Thoracic aorta (tissue), 2 donors: Measurements from ENCODE around the gene SLC25A26. TPM values are rescaled to one million over a fixed set of nuclear protein-coding genes. Genes with fewer than 3 reads are reported as not detected.
"Not testable (repeated sequence)": the region's sequence is repeated elsewhere in the genome, so short reads cannot be mapped to it uniquely, and the experiment has no call there.

Source experiments
- ATAC-seq: fragments of 150-250 bp; one replicate; pipeline ENCODE4 v1.8.0; 2017; ENCODE audit warnings: low read depth; ENCODE audit not compliant: insufficient number of reproducible peaks, low FRiP score
- DNase-seq: peaks from one replicate; pipeline ENCODE4 v3.0.0-alpha.2; 2020; ENCODE audit warnings: low spot score
- H3K27ac ChIP-seq, 2 donors: fragments of 200-600 bp; sonication (generic); 1 replicate in 1 of 2; 2 replicates in 1 of 2; pipeline ENCODE4 v1.5.1; 2016; ENCODE audit warnings: mild to moderate bottlenecking in 2 of 2, moderate library complexity in 2 of 2
- H3K27me3 ChIP-seq: fragments of 200-600 bp; sonication (generic); replicated peaks from 2 replicates; pipeline ENCODE4 v1.6.0; 2016; ENCODE audit warnings: mild to moderate bottlenecking; ENCODE audit not compliant: insufficient read depth
- H3K36me3 ChIP-seq: fragments of 200-600 bp; sonication (generic); one replicate; pipeline ENCODE4 v1.5.1; 2016
- H3K4me1 ChIP-seq, 2 donors: fragments of 200-600 bp; sonication (generic); 1 replicate in 1 of 2; 2 replicates in 1 of 2; pipeline versions ENCODE4 v1.5.1 to v1.6.0; 2016; ENCODE audit warnings: low read depth in 2 of 2, mild to moderate bottlenecking in 1 of 2; ENCODE audit not compliant: control insufficient read depth in 1 of 2
- H3K4me3 ChIP-seq: fragments of 200-600 bp; sonication (generic); 2 replicates; pipeline ENCODE4 v1.5.1; 2016; ENCODE audit warnings: mild to moderate bottlenecking
- H3K9me3 ChIP-seq: fragments of 200-600 bp; sonication (generic); 2 replicates; pipeline ENCODE4 v1.5.1; 2016
- total RNA-seq, 2 donors: library from RNA; depleted of rRNA; stranded (reverse); fragments of >200 nt; gene quantifications; one replicate each; pipeline versions ENCODE4 v1.1.0 to v1.2.3, GENCODE V29; 2016
- TF ChIP-seq, protein P1 (sequence below): fragments of 200-600 bp; sonication (generic); IDR thresholded peaks from one replicate; pipeline ENCODE4 v1.5.1; 2019; ENCODE audit warnings: antibody characterized with exemption

SLC25A26 gene
- total RNA-seq, 2 donors from 2014 or later = 32.5 to 32.8 TPM

DNA sequence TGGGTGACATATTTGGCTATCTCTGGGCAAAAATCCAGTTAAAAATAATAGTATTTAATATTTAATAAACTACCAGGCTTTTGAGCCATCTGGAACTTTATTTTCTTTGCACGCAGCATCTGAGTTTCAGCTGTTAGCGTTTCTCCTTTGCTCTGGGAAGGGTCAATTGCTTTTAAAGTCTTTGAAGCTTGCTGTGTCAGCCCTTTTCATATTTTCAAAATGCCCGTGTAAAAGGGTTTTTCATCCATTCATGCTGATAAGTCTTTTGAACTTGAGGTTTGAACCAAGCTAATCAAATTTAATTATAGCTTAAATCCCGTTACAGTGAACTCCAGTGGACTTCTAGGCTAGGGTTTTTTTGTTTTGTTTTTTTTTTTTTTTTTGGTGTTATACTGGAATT, 79.1 kb downstream of the SLC25A26 start:
- ATAC-seq = no peak

DNA sequence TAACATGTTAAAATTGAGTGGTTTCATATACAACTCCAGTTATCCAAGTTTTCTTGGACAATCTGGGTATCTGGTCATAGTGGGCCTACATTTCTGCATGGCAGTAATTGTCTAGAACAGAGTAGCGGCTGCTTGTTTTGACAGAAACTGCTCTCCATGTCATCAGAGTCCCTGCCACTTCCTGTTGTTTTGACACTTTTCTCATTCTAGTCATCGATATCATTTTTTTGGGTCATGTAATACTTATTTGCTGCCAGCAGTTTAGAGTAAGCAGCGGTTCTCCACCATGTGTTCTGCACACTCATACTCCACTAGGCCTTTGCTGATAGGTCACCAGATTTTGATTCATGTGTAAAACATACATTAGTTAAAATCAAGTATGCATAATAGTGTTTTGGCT, 81.5 kb downstream of the SLC25A26 start:
- no peak overlapping the region for H3K4me3 ChIP-seq
- ATAC-seq = no peak
- TF ChIP-seq, protein P1, sequence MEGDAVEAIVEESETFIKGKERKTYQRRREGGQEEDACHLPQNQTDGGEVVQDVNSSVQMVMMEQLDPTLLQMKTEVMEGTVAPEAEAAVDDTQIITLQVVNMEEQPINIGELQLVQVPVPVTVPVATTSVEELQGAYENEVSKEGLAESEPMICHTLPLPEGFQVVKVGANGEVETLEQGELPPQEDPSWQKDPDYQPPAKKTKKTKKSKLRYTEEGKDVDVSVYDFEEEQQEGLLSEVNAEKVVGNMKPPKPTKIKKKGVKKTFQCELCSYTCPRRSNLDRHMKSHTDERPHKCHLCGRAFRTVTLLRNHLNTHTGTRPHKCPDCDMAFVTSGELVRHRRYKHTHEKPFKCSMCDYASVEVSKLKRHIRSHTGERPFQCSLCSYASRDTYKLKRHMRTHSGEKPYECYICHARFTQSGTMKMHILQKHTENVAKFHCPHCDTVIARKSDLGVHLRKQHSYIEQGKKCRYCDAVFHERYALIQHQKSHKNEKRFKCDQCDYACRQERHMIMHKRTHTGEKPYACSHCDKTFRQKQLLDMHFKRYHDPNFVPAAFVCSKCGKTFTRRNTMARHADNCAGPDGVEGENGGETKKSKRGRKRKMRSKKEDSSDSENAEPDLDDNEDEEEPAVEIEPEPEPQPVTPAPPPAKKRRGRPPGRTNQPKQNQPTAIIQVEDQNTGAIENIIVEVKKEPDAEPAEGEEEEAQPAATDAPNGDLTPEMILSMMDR = no peak

More for the DNA sequence above, 79.1 kb downstream of the SLC25A26 start:
- TF ChIP-seq, protein P1 = no peak
- no peak for DNase-seq
- Histone ChIP-seq H3K27ac (no peak overlapping the region), H3K36me3 (no peaks in the 10 kb centered on the region), H3K4me3 (no peak overlapping the region), H3K9me3 (no peaks in the 10 kb centered on the region), H3K27me3 (no peaks in the 10 kb centered on the region), H3K4me1 (peaks cover 12 to 15% of the 10 kb centered on the region in 2 donors)

DNA sequence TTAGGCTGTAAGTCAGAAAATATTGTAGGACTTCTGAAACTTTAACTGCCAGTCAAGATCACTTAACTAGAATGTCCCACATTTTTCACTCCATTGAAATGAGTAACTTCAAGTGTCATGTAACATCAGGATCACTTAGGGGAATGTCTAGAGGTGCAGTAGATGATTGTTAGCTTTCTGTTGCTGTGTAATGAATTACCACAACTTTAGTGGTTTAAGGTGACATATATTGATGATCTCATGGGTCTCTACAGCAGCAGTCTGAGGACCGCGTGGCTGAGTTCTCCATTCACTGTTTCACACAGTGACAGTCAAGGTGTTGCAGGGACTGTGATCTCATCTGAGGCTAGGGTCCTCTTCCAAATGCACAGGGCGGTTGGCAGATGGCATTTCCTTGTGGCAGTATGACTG, 82.7 kb downstream of the SLC25A26 start:
- DNase-seq = no peak
- ATAC-seq = no peak
- TF ChIP-seq, protein P1 = no peak

More for the DNA sequence above, 81.5 kb downstream of the SLC25A26 start:
- no peaks in the 10 kb centered on the region for H3K9me3 ChIP-seq
- H3K4me1 ChIP-seq = peaks cover 8 to 13% of the 10 kb centered on the region in 2 donors
- DNase-seq = no peak
- H3K36me3 ChIP-seq = no peaks in the 10 kb centered on the region
- H3K27me3 ChIP-seq = no peaks in the 10 kb centered on the region
- H3K27ac ChIP-seq = no peak overlapping the region

DNA sequence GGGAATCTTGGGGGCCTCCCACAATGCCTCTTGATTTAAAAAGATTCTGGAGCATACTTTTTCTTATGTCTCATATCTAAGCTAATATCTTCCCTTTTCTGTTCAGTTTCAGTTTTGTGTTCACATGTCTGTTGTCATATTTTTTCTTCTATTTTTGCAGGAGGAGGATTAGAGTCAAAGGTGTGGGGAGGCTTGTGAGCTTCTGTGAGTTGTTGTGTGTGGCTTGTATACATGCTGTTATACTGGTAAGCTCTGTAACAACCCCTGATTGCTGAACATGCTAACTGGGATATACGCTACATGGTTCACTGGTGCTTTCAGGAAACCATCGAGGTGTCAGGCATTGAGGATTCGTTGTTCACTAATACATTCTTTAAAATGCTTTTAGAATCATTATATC, 83.5 kb downstream of the SLC25A26 start:
- Histone ChIP-seq H3K4me3 (no peak overlapping the region), H3K36me3 (no peaks in the 10 kb centered on the region), H3K4me1 (no peaks in the 10 kb centered on the region), H3K27ac (no peak overlapping the region), H3K27me3 (no peaks in the 10 kb centered on the region), H3K9me3 (no peaks in the 10 kb centered on the region)
- DNase-seq (no peak), ATAC-seq (no peak)
- TF ChIP-seq, protein P1 = no peak

More for the DNA sequence above, 82.7 kb downstream of the SLC25A26 start:
- Histone ChIP-seq H3K27ac (no peak overlapping the region), H3K9me3 (no peaks in the 10 kb centered on the region), H3K36me3 (no peaks in the 10 kb centered on the region), H3K4me1 (peaks cover 0 to under 1% of the 10 kb centered on the region in 2 donors), H3K27me3 (no peaks in the 10 kb centered on the region), H3K4me3 (no peak overlapping the region)

DNA sequence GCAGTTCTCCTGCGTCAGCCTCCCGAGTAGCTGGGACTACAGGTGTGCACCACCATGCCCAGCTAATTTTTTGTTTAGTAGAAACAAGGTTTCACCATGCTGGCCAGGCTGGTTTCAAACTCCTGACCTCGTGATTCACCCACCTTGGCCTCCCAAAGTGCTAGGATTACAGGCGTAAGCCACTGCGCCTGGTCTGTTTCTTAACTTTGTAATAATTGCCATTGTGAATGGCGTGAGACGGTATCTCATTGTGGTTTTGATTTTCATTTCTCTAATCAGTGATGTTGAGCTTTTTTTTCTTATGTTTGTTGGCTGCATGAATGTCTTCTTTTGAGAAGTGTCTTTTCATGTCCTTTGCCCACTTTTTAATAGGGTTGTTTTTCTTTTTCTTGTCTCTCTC, 85.3 kb downstream of the SLC25A26 start:
- DNase-seq, H3K27ac ChIP-seq, H3K27me3 ChIP-seq, ATAC-seq, H3K4me3 ChIP-seq, H3K4me1 ChIP-seq, H3K36me3 ChIP-seq, H3K9me3 ChIP-seq: not testable (repeated sequence)

DNA sequence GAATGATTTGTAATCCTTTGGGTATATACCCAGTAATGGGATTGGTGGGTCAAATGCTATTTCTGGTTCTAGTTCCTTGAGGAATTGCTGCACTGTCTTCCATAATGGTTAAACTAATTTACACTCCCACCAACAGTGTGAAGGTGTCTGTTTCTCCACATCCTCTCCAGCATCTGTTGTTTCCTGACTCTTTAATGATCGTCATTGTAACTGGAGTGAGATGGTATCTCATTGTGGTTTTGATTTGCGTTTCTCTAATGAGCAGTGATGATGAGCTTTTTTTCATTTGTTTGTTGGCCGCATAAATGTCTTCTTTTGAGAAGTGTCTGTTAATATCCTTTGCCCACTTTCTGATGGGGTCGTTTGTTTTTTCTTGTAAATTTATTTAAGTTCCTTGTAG, 86.2 kb downstream of the SLC25A26 start:
- H3K36me3 ChIP-seq, H3K9me3 ChIP-seq, ATAC-seq: not testable (repeated sequence)

More for the DNA sequence above, 86.2 kb downstream of the SLC25A26 start:
- H3K27me3 ChIP-seq, H3K4me3 ChIP-seq, DNase-seq, H3K27ac ChIP-seq, H3K4me1 ChIP-seq: not testable (repeated sequence)
